HCT116 (cell line): ENCODE measurements around the gene FPR3. TPM values are rescaled to one million over a fixed set of nuclear protein-coding genes. Genes with fewer than 3 reads are reported as not detected.
A peak's percentile ranks its signal among the peaks of the same experiment; 100 is the strongest.
"Not testable (repeated sequence)": the region's sequence is repeated elsewhere in the genome, so short reads cannot be mapped to it uniquely, and the experiment has no call there.

Source experiments
- ATAC-seq: fragments of 200-7000 bp; cut with Tn5 transposase; 2 replicates; pipeline ENCODE4 v1.9.1; 2020; ENCODE audit warnings: mild to moderate bottlenecking, moderate library complexity
- BruUV-seq: library from RNA; stranded (reverse); fragments of 400-500 nt; replicated peaks from 2 replicates; lab custom pipeline; 2021; lab: Mats Ljungman, UMichigan
- CTCF ChIA-PET: fragments of 300-600 bp; sonication (Branson Sonifier 250); formaldehyde crosslinking; loops from one replicate; lab custom pipeline; 2021; ENCODE audit warnings: antibody characterized with exemption; lab: Charles Lee
- POLR2A ChIA-PET: fragments of 300-600, 350-600 bp; sonication (Branson Sonifier 250); formaldehyde crosslinking; loops from one replicate; lab custom pipeline; 2021; ENCODE audit warnings: antibody characterized with exemption; lab: Charles Lee
- RAD21 ChIA-PET, 2 experiments: fragments of 300-600 bp; sonication (Branson Sonifier 250); formaldehyde crosslinking; loops; one replicate each; lab custom pipeline; 2023; ENCODE audit warnings: low total read pairs in 2 of 2; ENCODE audit not compliant: uncharacterized antibody in 2 of 2, unreplicated experiment in 2 of 2, low non-redundant PET in 1 of 2; lab: Charles Lee
- DNase-seq: peaks from one replicate; pipeline ENCODE4 v3.0.0-alpha.2; 2010; ENCODE audit warnings: low read depth, low spot score
- H2AFZ ChIP-seq: fragments of 200-600 bp; shearing (Covaris generic), sonication (generic); 2 replicates; pipeline ENCODE4 v1.6.1; 2017; ENCODE audit warnings: low read depth, mixed run types, mixed read lengths, antibody characterized with exemption, low read length; ENCODE audit not compliant: poor library complexity, severe bottlenecking
- H3K27ac ChIP-seq: 2 replicates; pipeline ENCODE4 v1.5.1; 2012; ENCODE audit warnings: low read depth, low read length
- H3K27me3 ChIP-seq: fragments of 200-600 bp; sonication (generic); 2 replicates; pipeline ENCODE4 v1.6.1; 2016; ENCODE audit warnings: mixed run types, low read length, mixed read lengths; ENCODE audit not compliant: insufficient read depth
- H3K36me3 ChIP-seq, 2 experiments: fragments of 200-500 bp in 1 of 2; fragments of 200-600 bp in 1 of 2; sonication (Bioruptor generic) in 1 of 2; sonication (generic) in 1 of 2; 2 replicates each; pipeline versions ENCODE4 v1.5.1 to v1.6.1; 2014 to 2016; ENCODE audit warnings: low read length in 2 of 2, inconsistent platforms in 1 of 2, mixed read lengths in 1 of 2, mixed run types in 1 of 2; ENCODE audit not compliant: insufficient read depth in 2 of 2, control insufficient read depth in 1 of 2
- H3K4me1 ChIP-seq, 2 experiments: fragments of 200-600 bp in 1 of 2; sonication (generic) in 1 of 2; 2 replicates each; pipeline versions ENCODE4 v1.5.1 to v1.6.1; 2012 to 2017; ENCODE audit warnings: low read length in 2 of 2, inconsistent platforms in 1 of 2, mild to moderate bottlenecking in 1 of 2, mixed read lengths in 1 of 2, mixed run types in 1 of 2, moderate library complexity in 1 of 2; ENCODE audit not compliant: insufficient read depth in 2 of 2, control insufficient read depth in 1 of 2
- H3K4me2 ChIP-seq: fragments of 200-600 bp; sonication (generic); 2 replicates; pipeline ENCODE4 v1.6.1; 2017; ENCODE audit warnings: mixed run types, low read length, mixed read lengths
- H3K4me3 ChIP-seq, 2 experiments: fragments of 200-600 bp in 1 of 2; sonication (generic) in 1 of 2; replicated peaks in 1 of 2; 2 replicates each; pipeline ENCODE4 v1.5.1; 2011 to 2016; ENCODE audit warnings: low read length in 2 of 2, control low read depth in 1 of 2, low read depth in 1 of 2, mild to moderate bottlenecking in 1 of 2, mixed read lengths in 1 of 2, mixed run types in 1 of 2
- H3K79me2 ChIP-seq: fragments of 200-600 bp; sonication (generic); 2 replicates; pipeline ENCODE4 v1.6.1; 2017; ENCODE audit warnings: mild to moderate bottlenecking, mixed run types, low read length, moderate library complexity, mixed read lengths; ENCODE audit not compliant: insufficient read depth
- H3K9ac ChIP-seq: fragments of 200-600 bp; sonication (generic); 2 replicates; pipeline ENCODE4 v1.6.1; 2016; ENCODE audit warnings: low read length, mixed read lengths
- H3K9me2 ChIP-seq: fragments of 200-600 bp; sonication (generic), shearing (Covaris generic); 2 replicates; pipeline ENCODE4 v1.6.1; 2017; ENCODE audit warnings: mixed run types, mild to moderate bottlenecking, moderate library complexity; ENCODE audit not compliant: insufficient read depth
- H3K9me3 ChIP-seq, 2 experiments: fragments of 200-500 bp in 1 of 2; fragments of 200-600 bp in 1 of 2; sonication (Bioruptor generic) in 1 of 2; sonication (generic) in 1 of 2; 2 replicates each; pipeline ENCODE4 v1.6.1; 2014 to 2017; ENCODE audit warnings: low read length in 2 of 2, mixed read lengths in 2 of 2, inconsistent platforms in 1 of 2, low read depth in 1 of 2, mild to moderate bottlenecking in 1 of 2, mixed run types in 1 of 2, moderate library complexity in 1 of 2; ENCODE audit not compliant: control insufficient read depth in 1 of 2, insufficient read depth in 1 of 2
- H4K20me1 ChIP-seq: fragments of 200-600 bp; sonication (generic), shearing (Covaris generic); 2 replicates; pipeline ENCODE4 v1.6.1; 2017; ENCODE audit warnings: mixed run types, mild to moderate bottlenecking, moderate library complexity; ENCODE audit not compliant: insufficient read depth
- EGR1 ChIP-seq: IDR thresholded peaks from 2 replicates; pipeline ENCODE4 v1.6.1; 2012; ENCODE audit warnings: low read depth
- RAD21 ChIP-seq: IDR thresholded peaks from 2 replicates; pipeline ENCODE4 v1.6.1; 2012; ENCODE audit warnings: low read depth, mild to moderate bottlenecking
- intact Hi-C: fragments of 100-400 bp; cut with micrococcal nuclease; formaldehyde crosslinking; loops from 2 replicates; pipeline ENCODE4 v1.10.0; 2022
- total RNA-seq: library from RNA; stranded (reverse); gene quantifications from one replicate; pipeline ENCODE4 v1.2.1, GENCODE V29; 2021; ENCODE audit not compliant: unreplicated experiment

The FPR3 gene
- total RNA-seq, 1 experiment from 2014 or later: not detected

- H3K9ac ChIP-seq, intact Hi-C loops, H3K4me1 ChIP-seq, H3K36me3 ChIP-seq, H3K4me3 ChIP-seq, H3K27ac ChIP-seq, ATAC-seq, H3K79me2 ChIP-seq, BruUV-seq, H2AFZ ChIP-seq, H3K27me3 ChIP-seq, H4K20me1 ChIP-seq, RAD21 ChIA-PET, H3K9me3 ChIP-seq, H3K9me2 ChIP-seq, DNase-seq, H3K4me2 ChIP-seq: not testable (repeated sequence)
- POLR2A ChIA-PET: interaction anchor here (0.7 kb wide), 1 partner anchor 9 kb away, joined by 3 read pairs; no protein-coding TSS in a partner anchor
- CTCF ChIA-PET: interaction anchor here (2.6 kb wide), 1 partner anchor 29 kb away, joined by 9 read pairs; no protein-coding TSS in a partner anchor
Measured at GRCh38 chr19:51806571-51806970, 11.6 kb downstream of the FPR3 start.

GRCh38 chr19:51807111-51807701 lies 12.2 kb downstream of the FPR3 start:
- DNase-seq: no peak
- H3K4me1 ChIP-seq: no peaks in the 10 kb centered on the region
- no TSS peak for BruUV-seq

More at GRCh38 chr19:51807111-51807701, 12.2 kb downstream of the FPR3 start:
- no peak overlapping the region for H2AFZ ChIP-seq
- no peak overlapping the region for H3K4me2 ChIP-seq
- H3K9me3 ChIP-seq: peaks cover 0 to 2% of the 10 kb centered on the region in 2 experiments; a peak in 1 of 4 replicates
- no peaks in the 10 kb centered on the region for H3K27me3 ChIP-seq
- ChIA-PET POLR2A (interaction anchor here (0.7 kb wide), 1 partner anchor 10 kb away, joined by 3 read pairs; no protein-coding TSS in a partner anchor), CTCF (interaction anchor here (2.6 kb wide), 1 partner anchor 30 kb away, joined by 9 read pairs; no protein-coding TSS in a partner anchor)
- no peak overlapping the region for H3K9ac ChIP-seq
- ATAC-seq: no peak
- no peak overlapping the region for H3K4me3 ChIP-seq
- H4K20me1 ChIP-seq: no peaks in the 10 kb centered on the region
- no peaks in the 10 kb centered on the region for H3K79me2 ChIP-seq
- TF ChIP-seq EGR1 (no peak), RAD21 (peak; percentile 28; the same call in 1 of the 2 replicates)
- TF ChIP-seq, all 23 proteins: peak for 1
- intact Hi-C loops: no loop called here
- H3K27ac ChIP-seq: no peak overlapping the region
- RAD21 ChIA-PET: no interaction called here
- H3K9me2 ChIP-seq: no peaks in the 10 kb centered on the region
- H3K36me3 ChIP-seq: no peaks in the 10 kb centered on the region
